Measurements from ENCODE around the gene ADAMTSL3. TPM values are rescaled to one million over a fixed set of nuclear protein-coding genes. Genes with fewer than 3 reads are reported as not detected.

Gene ADAMTSL3
- total RNA-seq, 1 experiment from 2014 or later, result 0.07 TPM

DNA sequence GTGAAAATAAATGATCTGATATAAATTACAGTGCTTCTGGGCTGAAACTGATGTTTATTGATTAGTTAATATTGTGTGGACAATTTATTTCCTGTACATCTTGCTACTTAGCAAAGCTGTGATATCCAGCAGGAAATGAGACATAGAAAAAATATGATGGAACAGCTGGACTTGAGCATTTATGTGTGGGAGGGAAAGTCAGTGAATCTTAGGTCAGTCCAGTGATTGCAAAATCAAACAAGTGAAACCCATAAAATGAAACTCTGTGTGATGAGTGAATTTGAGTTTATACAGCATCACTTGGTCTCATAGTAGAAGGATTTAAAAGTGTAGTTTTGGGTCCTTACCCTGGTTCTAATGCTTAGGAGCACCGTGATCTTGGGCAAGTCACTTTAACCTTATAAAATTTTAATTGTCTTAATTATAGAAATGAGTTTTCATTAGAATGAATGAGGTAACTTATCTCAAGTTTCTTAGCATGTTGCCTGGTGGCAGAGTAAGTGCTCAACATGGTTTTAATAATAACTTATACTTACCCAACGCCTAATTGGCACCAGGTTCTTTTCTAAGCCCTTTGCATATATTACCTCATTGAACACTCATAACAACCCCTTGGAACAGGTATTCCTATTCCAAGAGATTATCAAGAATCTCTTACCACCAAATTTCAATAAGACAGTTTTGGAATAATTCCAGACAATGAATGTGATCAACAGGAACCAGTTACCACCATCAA is 194.6 kb downstream of the ADAMTSL3 start:
- DNase-seq, result no peak
- CTCF ChIA-PET, result no interaction called here

DNA sequence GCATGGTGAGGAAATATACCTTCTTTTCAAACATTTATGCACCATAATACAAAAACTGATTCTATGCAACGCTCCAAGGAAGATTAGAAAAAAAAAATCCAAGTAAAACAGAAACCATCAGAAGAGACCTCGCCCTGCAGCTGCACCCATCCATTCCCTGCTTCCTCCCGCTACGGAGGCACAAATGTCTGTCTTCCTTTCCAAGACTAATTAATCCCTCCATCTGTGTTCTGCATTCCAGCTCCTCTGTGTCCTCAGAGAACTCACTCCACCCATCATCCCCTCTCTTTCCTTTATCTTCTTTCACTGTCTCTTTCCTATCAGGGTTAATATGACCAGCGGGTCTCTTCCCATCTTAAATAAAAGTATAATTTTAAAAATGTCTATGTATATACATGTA is 196.1 kb downstream of the ADAMTSL3 start:
- Mint-ChIP-seq H3K4me3 (ENCODE audit: unreplicated experiment) (no peak overlapping the region), H3K27ac (ENCODE audit: unreplicated experiment) (no peak overlapping the region), H3K4me1 (ENCODE audit: low read depth, unreplicated experiment) (no peaks in the 10 kb centered on the region), H3K36me3 (ENCODE audit: insufficient read depth, unreplicated experiment) (no peaks in the 10 kb centered on the region), H3K9me3 (ENCODE audit: unreplicated experiment) (no peaks in the 10 kb centered on the region), H3K27me3 (ENCODE audit: insufficient read depth, unreplicated experiment) (peaks cover 13% of the 10 kb centered on the region)
- Histone ChIP-seq H3K27me3 (replicated peaks; ENCODE audit: control insufficient read depth, insufficient read depth, low read length) (no peaks in the 10 kb centered on the region), H3K36me3 (ENCODE audit: control insufficient read depth, insufficient read depth, low read length) (no peaks in the 10 kb centered on the region), H3K4me3 (ENCODE audit: low read depth, low read length) (no peak overlapping the region), H3K9me3 (no peaks in the 10 kb centered on the region), H3K4me1 (no peaks in the 10 kb centered on the region)
- TF ChIP-seq, protein P1, sequence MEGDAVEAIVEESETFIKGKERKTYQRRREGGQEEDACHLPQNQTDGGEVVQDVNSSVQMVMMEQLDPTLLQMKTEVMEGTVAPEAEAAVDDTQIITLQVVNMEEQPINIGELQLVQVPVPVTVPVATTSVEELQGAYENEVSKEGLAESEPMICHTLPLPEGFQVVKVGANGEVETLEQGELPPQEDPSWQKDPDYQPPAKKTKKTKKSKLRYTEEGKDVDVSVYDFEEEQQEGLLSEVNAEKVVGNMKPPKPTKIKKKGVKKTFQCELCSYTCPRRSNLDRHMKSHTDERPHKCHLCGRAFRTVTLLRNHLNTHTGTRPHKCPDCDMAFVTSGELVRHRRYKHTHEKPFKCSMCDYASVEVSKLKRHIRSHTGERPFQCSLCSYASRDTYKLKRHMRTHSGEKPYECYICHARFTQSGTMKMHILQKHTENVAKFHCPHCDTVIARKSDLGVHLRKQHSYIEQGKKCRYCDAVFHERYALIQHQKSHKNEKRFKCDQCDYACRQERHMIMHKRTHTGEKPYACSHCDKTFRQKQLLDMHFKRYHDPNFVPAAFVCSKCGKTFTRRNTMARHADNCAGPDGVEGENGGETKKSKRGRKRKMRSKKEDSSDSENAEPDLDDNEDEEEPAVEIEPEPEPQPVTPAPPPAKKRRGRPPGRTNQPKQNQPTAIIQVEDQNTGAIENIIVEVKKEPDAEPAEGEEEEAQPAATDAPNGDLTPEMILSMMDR (IDR thresholded peaks at IDR 0.05; ENCODE audit: insufficient read depth in 1 of 2, low read depth in 1 of 2, low read length in 1 of 2, severe bottlenecking in 1 of 2, unreplicated experiment in 1 of 2), result no peak
- ChIA-PET POLR2A (no interaction called here), CTCF (no interaction called here)
- BruUV-seq (replicated peaks), result no TSS peak
- intact Hi-C loops (cut with micrococcal nuclease; ENCODE audit: unreplicated experiment), result no loop called here
- DNase-seq, result no peak

More for the DNA sequence above, 194.6 kb downstream of the ADAMTSL3 start:
- no peaks in the 10 kb centered on the region for H3K9me3 Mint-ChIP-seq (ENCODE audit: unreplicated experiment)
- H3K36me3 Mint-ChIP-seq (ENCODE audit: insufficient read depth, unreplicated experiment), result no peaks in the 10 kb centered on the region
- Histone ChIP-seq H3K4me3 (ENCODE audit: low read depth, low read length) (no peak overlapping the region), H3K27me3 (replicated peaks; ENCODE audit: control insufficient read depth, insufficient read depth, low read length) (no peaks in the 10 kb centered on the region), H3K4me1 (no peaks in the 10 kb centered on the region), H3K9me3 (no peaks in the 10 kb centered on the region), H3K36me3 (ENCODE audit: control insufficient read depth, insufficient read depth, low read length) (no peaks in the 10 kb centered on the region)
- POLR2A ChIA-PET, result no interaction called here
- TF ChIP-seq, protein P1 (IDR thresholded peaks at IDR 0.05; ENCODE audit: insufficient read depth in 1 of 2, low read depth in 1 of 2, low read length in 1 of 2, severe bottlenecking in 1 of 2, unreplicated experiment in 1 of 2), result no peak
- peaks cover 19% of the 10 kb centered on the region for H3K27me3 Mint-ChIP-seq (ENCODE audit: insufficient read depth, unreplicated experiment)
- H3K4me3 Mint-ChIP-seq (ENCODE audit: unreplicated experiment), result no peak overlapping the region
- H3K27ac Mint-ChIP-seq (ENCODE audit: unreplicated experiment), result no peak overlapping the region
- no TSS peak for BruUV-seq (replicated peaks)
- H3K4me1 Mint-ChIP-seq (ENCODE audit: low read depth, unreplicated experiment), result no peaks in the 10 kb centered on the region
- intact Hi-C loops (cut with micrococcal nuclease; ENCODE audit: unreplicated experiment), result no loop called here

DNA sequence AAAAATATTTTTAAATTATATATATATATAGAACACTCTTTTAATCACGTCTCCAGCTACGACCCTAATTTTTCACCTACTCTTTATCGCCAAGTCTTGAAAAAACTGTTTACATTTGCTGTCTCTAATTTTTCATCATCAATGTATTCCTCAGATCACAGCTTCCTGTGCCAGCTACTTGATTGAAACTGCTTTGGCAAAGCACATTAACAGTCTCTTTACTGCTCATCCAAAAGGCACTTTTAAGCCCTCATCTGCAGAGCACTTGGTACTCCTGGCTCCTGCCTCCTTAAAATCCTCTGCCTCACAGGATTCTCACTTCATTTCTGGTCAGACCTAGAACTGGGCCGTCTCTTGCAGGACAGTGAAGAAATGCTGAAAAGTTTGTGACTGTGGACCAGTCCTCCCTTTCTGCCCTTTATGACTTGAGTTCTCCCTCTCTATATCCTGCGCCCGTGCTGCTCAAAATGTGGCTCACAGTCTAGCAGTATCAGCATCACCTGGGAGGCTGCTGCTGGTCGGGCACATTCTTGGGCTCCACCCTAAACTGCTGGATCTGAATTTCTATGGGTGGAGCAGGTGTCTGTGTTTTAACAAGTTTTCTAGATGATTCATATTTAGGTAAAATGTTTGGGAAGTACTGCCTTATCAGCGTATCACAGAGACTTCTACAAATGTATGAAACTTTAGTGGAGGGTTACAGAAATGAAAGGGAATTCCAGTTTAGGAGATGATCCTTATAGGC is 196.8 kb downstream of the ADAMTSL3 start:
- Histone ChIP-seq H3K9me3 (no peaks in the 10 kb centered on the region), H3K27me3 (replicated peaks; ENCODE audit: control insufficient read depth, insufficient read depth, low read length) (no peaks in the 10 kb centered on the region), H3K4me3 (ENCODE audit: low read depth, low read length) (no peak overlapping the region), H3K4me1 (no peaks in the 10 kb centered on the region), H3K36me3 (ENCODE audit: control insufficient read depth, insufficient read depth, low read length) (no peaks in the 10 kb centered on the region)
- DNase-seq, result no peak
- no TSS peak for BruUV-seq (replicated peaks)
- no peaks in the 10 kb centered on the region for H3K9me3 Mint-ChIP-seq (ENCODE audit: unreplicated experiment)
- no peak overlapping the region for H3K4me3 Mint-ChIP-seq (ENCODE audit: unreplicated experiment)
- ChIA-PET CTCF (no interaction called here), POLR2A (no interaction called here)
- TF ChIP-seq, protein P1 (IDR thresholded peaks at IDR 0.05; ENCODE audit: insufficient read depth in 1 of 2, low read depth in 1 of 2, low read length in 1 of 2, severe bottlenecking in 1 of 2, unreplicated experiment in 1 of 2), result no peak
- H3K27me3 Mint-ChIP-seq (ENCODE audit: insufficient read depth, unreplicated experiment), result peaks cover 17% of the 10 kb centered on the region
- H3K4me1 Mint-ChIP-seq (ENCODE audit: low read depth, unreplicated experiment), result no peaks in the 10 kb centered on the region
- no peaks in the 10 kb centered on the region for H3K36me3 Mint-ChIP-seq (ENCODE audit: insufficient read depth, unreplicated experiment)
- intact Hi-C loops (cut with micrococcal nuclease; ENCODE audit: unreplicated experiment), result no loop called here
- no peak overlapping the region for H3K27ac Mint-ChIP-seq (ENCODE audit: unreplicated experiment)

All from Caco-2 (cell line).